Spleen (tissue), 7 donors: Measurements from ENCODE around the gene SMARCD3.

Experiments used
- POLR2A ChIP-seq, 3 donors: fragments of 450-650 bp; IDR thresholded peaks; one replicate each; pipeline ENCODE4 v1.5.1; 2017; ENCODE audit warnings: antibody characterized with exemption in 3 of 3, mild to moderate bottlenecking in 1 of 3
- POLR2AphosphoS5 ChIP-seq, 3 donors: sonication (generic); formaldehyde crosslinking; IDR thresholded peaks; one replicate each; pipeline ENCODE4 v1.5.1; 2017; ENCODE audit warnings: antibody characterized with exemption in 3 of 3
- TF ChIP-seq, protein P1 (sequence below), 11 experiments: fragments of 200-600 bp in 7 of 11; fragments of 450-650 bp in 4 of 11; sonication (generic) in 4 of 11; IDR thresholded peaks in 8 of 11; conservative IDR thresholded peaks in 3 of 11; 1 replicate in 7 of 11; 2 replicates in 4 of 11; pipeline versions ENCODE4 v1.4.0 to v1.8.0; 2016 to 2021; ENCODE audit warnings: antibody characterized with exemption in 11 of 11, inconsistent platforms in 4 of 11, mild to moderate bottlenecking in 1 of 11
- donor health status: DM: no; HTN: no; CAD: no; lungs with moderate emphysema.
- donor health status: DM: no; HTN: no; CAD: no.
- donor health status: DM: no; HTN: no; CAD: no.

DNA sequence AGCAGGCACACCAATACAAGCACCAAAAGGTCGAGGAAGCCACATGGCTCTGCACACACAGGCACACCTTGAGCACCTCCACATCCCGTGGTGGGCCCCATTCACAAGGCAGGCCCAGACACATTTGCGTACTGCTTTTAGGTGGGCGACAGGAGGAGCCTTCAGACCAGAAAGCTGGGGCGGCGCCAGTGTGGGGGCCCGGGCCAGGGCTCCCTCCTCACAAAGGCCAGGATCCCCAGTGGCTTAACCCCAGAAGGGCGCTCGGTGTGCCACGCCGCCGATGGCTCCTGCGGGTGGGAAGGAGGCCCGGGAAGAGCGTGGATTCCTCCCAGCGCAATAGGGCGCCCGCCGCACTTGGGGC lies 2.8 kb upstream of the SMARCD3 start:
- TF ChIP-seq POLR2A (IDR thresholded peaks at IDR 0.05) (no peak), POLR2AphosphoS5 (IDR thresholded peaks at IDR 0.05) (no peak)
- TF ChIP-seq, protein P1, sequence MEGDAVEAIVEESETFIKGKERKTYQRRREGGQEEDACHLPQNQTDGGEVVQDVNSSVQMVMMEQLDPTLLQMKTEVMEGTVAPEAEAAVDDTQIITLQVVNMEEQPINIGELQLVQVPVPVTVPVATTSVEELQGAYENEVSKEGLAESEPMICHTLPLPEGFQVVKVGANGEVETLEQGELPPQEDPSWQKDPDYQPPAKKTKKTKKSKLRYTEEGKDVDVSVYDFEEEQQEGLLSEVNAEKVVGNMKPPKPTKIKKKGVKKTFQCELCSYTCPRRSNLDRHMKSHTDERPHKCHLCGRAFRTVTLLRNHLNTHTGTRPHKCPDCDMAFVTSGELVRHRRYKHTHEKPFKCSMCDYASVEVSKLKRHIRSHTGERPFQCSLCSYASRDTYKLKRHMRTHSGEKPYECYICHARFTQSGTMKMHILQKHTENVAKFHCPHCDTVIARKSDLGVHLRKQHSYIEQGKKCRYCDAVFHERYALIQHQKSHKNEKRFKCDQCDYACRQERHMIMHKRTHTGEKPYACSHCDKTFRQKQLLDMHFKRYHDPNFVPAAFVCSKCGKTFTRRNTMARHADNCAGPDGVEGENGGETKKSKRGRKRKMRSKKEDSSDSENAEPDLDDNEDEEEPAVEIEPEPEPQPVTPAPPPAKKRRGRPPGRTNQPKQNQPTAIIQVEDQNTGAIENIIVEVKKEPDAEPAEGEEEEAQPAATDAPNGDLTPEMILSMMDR (IDR thresholded peaks at IDR 0.05 in 8 of 11, conservative IDR thresholded peaks at IDR 0.05 in 3 of 11), result no peak
